IPS-NIHi7 (cell line): ENCODE data around the gene CSF1.

ENCODE experiments used
- DNase-seq: peaks from one replicate; pipeline ENCODE4 v3.0.0; 2012; ENCODE audit warnings: mixed read lengths; ENCODE audit errors: extremely low spot score

CSF1 gene

GRCh38 chr1:109901524-109902145, 9.0 kb upstream of the CSF1 start:
- no peak for DNase-seq

GRCh38 chr1:109902204-109902985, 8.3 kb upstream of the CSF1 start:
- DNase-seq = no peak

GRCh38 chr1:109903376-109903930, 7.2 kb upstream of the CSF1 start:
- no peak for DNase-seq

GRCh38 chr1:109904105-109904817, 6.4 kb upstream of the CSF1 start:
- no peak for DNase-seq

GRCh38 chr1:109905491-109905890, 5.2 kb upstream of the CSF1 start:
- DNase-seq = no peak

GRCh38 chr1:109906160-109906838, 4.3 kb upstream of the CSF1 start:
- no peak for DNase-seq

- DNase-seq = no peak
These were observed 3.8 kb upstream of the CSF1 start for GRCh38 chr1:109906839-109907180.

GRCh38 chr1:109907190-109907774, 3.4 kb upstream of the CSF1 start:
- no peak for DNase-seq

GRCh38 chr1:109908836-109909235, 1.8 kb upstream of the CSF1 start:
- DNase-seq = no peak

GRCh38 chr1:109909561-109909960, 1.1 kb upstream of the CSF1 start:
- DNase-seq = no peak

GRCh38 chr1:109910963-109911798, 532 bp downstream of the CSF1 start:
- peak; percentile 59 for DNase-seq

- DNase-seq = no peak
These were observed 1.7 kb downstream of the CSF1 start for GRCh38 chr1:109912214-109912861.

- DNase-seq = no peak
These were observed 2.2 kb downstream of the CSF1 start for GRCh38 chr1:109912873-109913272.

- no peak for DNase-seq
These were observed 2.8 kb downstream of the CSF1 start for GRCh38 chr1:109913360-109913879.

GRCh38 chr1:109914587-109915240, 4.1 kb downstream of the CSF1 start:
- DNase-seq = no peak

GRCh38 chr1:109917051-109917767, 6.6 kb downstream of the CSF1 start:
- no peak for DNase-seq

- no peak for DNase-seq
These were observed 7.3 kb downstream of the CSF1 start for GRCh38 chr1:109917768-109918606.

- no peak for DNase-seq
These were observed 8.0 kb downstream of the CSF1 start for GRCh38 chr1:109918671-109919070.
